Immature natural killer cell (primary cell): ENCODE measurements around the gene NUP133. TPM values are rescaled to one million over a fixed set of nuclear protein-coding genes. Genes with fewer than 3 reads are reported as not detected.
"Not testable (repeated sequence)": the region's sequence is repeated elsewhere in the genome, so short reads cannot be mapped to it uniquely, and the experiment has no call there.

Experiments used
- DNase-seq, 3 donors: peaks; one replicate each; pipeline ENCODE4 v3.0.0; 2022; ENCODE audit warnings: mixed read lengths in 1 of 3
- H3K27ac Mint-ChIP-seq, 6 donors: one replicate each; pipeline ENCODE4 v1.8.0; 2020; ENCODE audit warnings: mixed read lengths in 6 of 6, mild to moderate bottlenecking in 5 of 6, inconsistent platforms in 4 of 6, moderate library complexity in 3 of 6
- H3K27me3 Mint-ChIP-seq, 3 donors: one replicate each; pipeline ENCODE4 v1.8.0; 2020 to 2021; ENCODE audit warnings: low read depth in 3 of 3, mild to moderate bottlenecking in 3 of 3, mixed read lengths in 3 of 3, moderate library complexity in 3 of 3, inconsistent platforms in 1 of 3
- H3K36me3 Mint-ChIP-seq, 3 donors: one replicate each; pipeline ENCODE4 v1.8.0; 2020; ENCODE audit warnings: mixed read lengths in 3 of 3, inconsistent platforms in 2 of 3, mild to moderate bottlenecking in 2 of 3
- H3K4me1 Mint-ChIP-seq, 2 donors: one replicate each; pipeline ENCODE4 v1.8.0; 2020; ENCODE audit warnings: inconsistent platforms in 2 of 2, mild to moderate bottlenecking in 2 of 2, mixed read lengths in 2 of 2, moderate library complexity in 1 of 2
- H3K4me3 Mint-ChIP-seq, 5 donors: one replicate each; pipeline ENCODE4 v1.8.0; 2020; ENCODE audit warnings: mild to moderate bottlenecking in 5 of 5, mixed read lengths in 5 of 5, inconsistent platforms in 3 of 5, moderate library complexity in 3 of 5
- H3K9me3 Mint-ChIP-seq, 6 donors: one replicate each; pipeline ENCODE4 v1.8.0; 2020; ENCODE audit warnings: mild to moderate bottlenecking in 6 of 6, mixed read lengths in 6 of 6, inconsistent platforms in 4 of 6, moderate library complexity in 3 of 6
- polyA plus RNA-seq, 3 donors: library from polyadenylated mRNA; unstranded; fragments of 300-500 nt; fragmentation: Illumina TruSeq; gene quantifications; one replicate each; pipeline ENCODE4 v1.2.3, GENCODE V29; 2021

NUP133 gene
- polyA plus RNA-seq, 3 donors from 2014 or later: 17.5 to 20.0 (median 18.5) TPM

- peaks cover 0 to 12% (median 12%) of the 10 kb centered on the region in 3 donors for H3K27me3 Mint-ChIP-seq
- not testable (repeated sequence) for H3K27ac Mint-ChIP-seq, H3K36me3 Mint-ChIP-seq, H3K4me1 Mint-ChIP-seq, DNase-seq, H3K4me3 Mint-ChIP-seq, H3K9me3 Mint-ChIP-seq
Measured at GRCh38 chr1:229394517-229394916, 113.6 kb downstream of the NUP133 start.

DNA sequence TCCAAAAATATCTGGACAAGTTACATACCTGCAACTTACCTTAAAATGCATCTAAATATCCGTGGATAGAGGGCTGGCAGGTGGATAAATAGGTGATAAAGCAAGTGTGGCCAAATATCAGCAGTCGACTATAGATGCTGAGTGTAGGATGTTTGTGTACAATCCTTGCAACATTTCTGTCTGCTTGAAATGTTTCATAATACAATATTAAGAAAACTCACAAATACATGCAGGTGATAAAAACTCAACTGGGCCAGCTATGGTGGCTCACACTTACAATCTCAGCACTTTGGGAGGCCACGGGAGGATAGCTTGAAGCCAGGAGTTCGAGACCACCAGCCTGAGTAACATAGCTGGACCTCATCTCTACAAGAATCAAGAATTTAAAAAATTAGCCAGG lies 115.2 kb downstream of the NUP133 start:
- H3K27me3 Mint-ChIP-seq: peaks cover under 1 to 16% (median 16%) of the 10 kb centered on the region in 3 donors
- no peaks in the 10 kb centered on the region for H3K4me1 Mint-ChIP-seq

More for the DNA sequence above, 115.2 kb downstream of the NUP133 start:
- no peak for DNase-seq
- Mint-ChIP-seq H3K4me3 (no peak overlapping the region), H3K27ac (no peak overlapping the region), H3K36me3 (no peaks in the 10 kb centered on the region), H3K9me3 (no peaks in the 10 kb centered on the region)

Other genes with a start within 250 kb of the NUP133 start
- gene RAB4A, start 237.2 kb downstream of the NUP133 start, polyA plus RNA-seq: 10 to 100 TPM; 21.7 to 30.1 (median 22.3) TPM
- gene CCSAP, start 165.3 kb downstream of the NUP133 start, polyA plus RNA-seq: 1 to 10 TPM; 1.6 to 2.7 (median 1.8) TPM
- gene ACTA1, start 74.2 kb downstream of the NUP133 start, polyA plus RNA-seq: not detected
- gene ABCB10, start 50.4 kb upstream of the NUP133 start, polyA plus RNA-seq: 10 to 100 TPM in 2 of 3 donors, 1 to 10 TPM in 1; 6.3 to 13.6 (median 13.1) TPM
- gene TAF5L, start 117.8 kb upstream of the NUP133 start, polyA plus RNA-seq: 1 to 10 TPM; 4.5 to 7.7 (median 6.2) TPM
- gene URB2, start 117.9 kb upstream of the NUP133 start, polyA plus RNA-seq: 1 to 10 TPM in 2 of 3 donors, under 1 TPM in 1; 0.11 to 4.8 (median 1.5) TPM